GM21786 (cell line): ENCODE results near the gene PPIE.

Experiments
- ATAC-seq: cut with Tn5 transposase; IDR thresholded peaks from one replicate; pipeline ENCODE4 v1.9.1; 2021; ENCODE audit not compliant: unreplicated experiment

The PPIE gene

GRCh38 chr1:39800471-39800835 is 61.8 kb downstream of the PPIE start:
- no peak for ATAC-seq

GRCh38 chr1:39802496-39803260 is 64.0 kb downstream of the PPIE start:
- no peak for ATAC-seq

- no peak for ATAC-seq
These were observed 66.7 kb downstream of the PPIE start for GRCh38 chr1:39805385-39805784.

- ATAC-seq = no peak
These were observed 70.3 kb downstream of the PPIE start for GRCh38 chr1:39808784-39809517.

GRCh38 chr1:39812913-39813312 is 74.2 kb downstream of the PPIE start:
- ATAC-seq = no peak
